CD4-positive, alpha-beta T cell treated with Interleukin-15 for 1 hour (primary cell): ENCODE measurements around the gene CFAP46.
"Not testable (repeated sequence)": the region's sequence is repeated elsewhere in the genome, so short reads cannot be mapped to it uniquely, and the experiment has no call there.

ENCODE experiments used
- DNase-seq: peaks from one replicate; pipeline ENCODE4 v3.0.0-alpha.2; 2020

CFAP46 gene

GRCh38 chr10:132785723-132786475, 156.5 kb downstream of the CFAP46 start, which contains the start of gene NKX6-2:
NKX6-2 (minus strand) TSS chr10:132786147; CDS start chr10:132785948, 199 bp downstream.
- DNase-seq: no peak

- DNase-seq: no peak
These were observed 157.3 kb downstream of the CFAP46 start for GRCh38 chr10:132784866-132785722.

- no peak for DNase-seq
These were observed 158.2 kb downstream of the CFAP46 start for GRCh38 chr10:132783940-132784865.

- no peak for DNase-seq
These were observed 159.0 kb downstream of the CFAP46 start for GRCh38 chr10:132783165-132783939.

- no peak for DNase-seq
These were observed 160.8 kb downstream of the CFAP46 start for GRCh38 chr10:132781556-132781955.

- DNase-seq: no peak
These were observed 162.0 kb downstream of the CFAP46 start for GRCh38 chr10:132780356-132780755.

GRCh38 chr10:132779549-132780294, 162.6 kb downstream of the CFAP46 start:
- DNase-seq: no peak

- DNase-seq: no peak
These were observed 164.9 kb downstream of the CFAP46 start for GRCh38 chr10:132777441-132777840.

GRCh38 chr10:132776821-132777220, 165.5 kb downstream of the CFAP46 start:
- DNase-seq: no peak

- DNase-seq: no peak
These were observed 166.2 kb downstream of the CFAP46 start for GRCh38 chr10:132776186-132776585.

- DNase-seq: no peak
These were observed 167.2 kb downstream of the CFAP46 start for GRCh38 chr10:132774902-132775863.

- no peak for DNase-seq
These were observed 168.0 kb downstream of the CFAP46 start for GRCh38 chr10:132774181-132774901.

- DNase-seq: not testable (repeated sequence)
These were observed 169.6 kb downstream of the CFAP46 start for GRCh38 chr10:132772816-132773215.

GRCh38 chr10:132770061-132771021, 172.0 kb downstream of the CFAP46 start:
- no peak for DNase-seq

GRCh38 chr10:132768346-132769248, 173.8 kb downstream of the CFAP46 start:
- DNase-seq: no peak

GRCh38 chr10:132766291-132766690, 176.1 kb downstream of the CFAP46 start:
- DNase-seq: no peak

- DNase-seq: no peak
These were observed 176.9 kb downstream of the CFAP46 start for GRCh38 chr10:132765435-132765834.
